BJ (cell line): Measurements from ENCODE around the gene DUSP5. TPM values are rescaled to one million over a fixed set of nuclear protein-coding genes. Genes with fewer than 3 reads are reported as not detected.

Experiments used
- CTCF ChIA-PET: fragments of 350-600 bp; formaldehyde crosslinking; extraction: SDS; loops from one replicate; lab custom pipeline; 2021; ENCODE audit warnings: antibody characterized with exemption, inconsistent platforms; lab: Yijun Ruan, JAX
- POLR2A ChIA-PET: fragments of 300-600 bp; sonication (Branson Sonifier 250); formaldehyde crosslinking; extraction: SDS; loops from one replicate; lab custom pipeline; 2021; ENCODE audit warnings: antibody characterized with exemption; lab: Charles Lee
- DNase-seq: peaks from one replicate; pipeline ENCODE4 v3.0.0-alpha.2; 2011; ENCODE audit warnings: low read depth
- H3K27me3 ChIP-seq: 2 replicates; pipeline ENCODE4 v1.6.0; 2011; ENCODE audit warnings: low read length; ENCODE audit not compliant: control insufficient read depth, insufficient read depth
- H3K36me3 ChIP-seq: 2 replicates; pipeline ENCODE4 v1.5.1; 2011; ENCODE audit warnings: low read length; ENCODE audit not compliant: control insufficient read depth, insufficient read depth
- H3K4me3 ChIP-seq: 2 replicates; pipeline ENCODE4 v1.5.1; 2011; ENCODE audit warnings: low read depth, mild to moderate bottlenecking, control low read depth, low read length
- CTCF ChIP-seq: IDR thresholded peaks from 2 replicates; pipeline ENCODE4 v1.5.1; 2011; ENCODE audit warnings: low read depth, mild to moderate bottlenecking, control low read depth, inconsistent platforms, low read length, moderate library complexity; ENCODE audit not compliant: insufficient read depth
- polyA plus RNA-seq: library from polyadenylated mRNA; depleted of rRNA; stranded (reverse); fragments of >200 nt; gene quantifications from 2 replicates; pipeline ENCODE4 v1.2.3, GENCODE V29; 2011

Gene DUSP5
- polyA plus RNA-seq, 1 experiment: 30.4 TPM

- DNase-seq: no peak
- CTCF ChIA-PET: interaction anchor here (1.1 to 8.2 kb wide), 6 partner anchors 46 to 193 kb away, joined by 5 to 72 read pairs (median 6); no protein-coding TSS in a partner anchor
- POLR2A ChIA-PET: interaction anchor here (0.6 to 1.3 kb wide), 2 partner anchors 12 to 202 kb away, joined by 4 read pairs; no protein-coding TSS in a partner anchor
Measured at GRCh38 chr10:110500515-110500905, 2.8 kb downstream of the DUSP5 start.

GRCh38 chr10:110501142-110501937, 3.6 kb downstream of the DUSP5 start:
- DNase-seq: no peak
- CTCF ChIA-PET: interaction anchor here (0.8 to 8.2 kb wide), 8 partner anchors 45 to 194 kb away, joined by 3 to 72 read pairs (median 5); no protein-coding TSS in a partner anchor
- TF ChIP-seq CTCF: no peak
- no peaks in the 10 kb centered on the region; the same call in 1 of the 2 replicates for H3K36me3 ChIP-seq
- POLR2A ChIA-PET: interaction anchor here (0.6 to 1.3 kb wide), 3 partner anchors 11 to 202 kb away, joined by 4 read pairs; no protein-coding TSS in a partner anchor
- peak overlapping the region; percentile 71 for H3K4me3 ChIP-seq
- H3K27me3 ChIP-seq: no peaks in the 10 kb centered on the region

More at GRCh38 chr10:110500515-110500905, 2.8 kb downstream of the DUSP5 start:
- H3K36me3 ChIP-seq: no peaks in the 10 kb centered on the region; the same call in 1 of the 2 replicates
- no peaks in the 10 kb centered on the region for H3K27me3 ChIP-seq
- peak overlapping the region; percentile 71 for H3K4me3 ChIP-seq
- no peak for TF ChIP-seq CTCF

- TF ChIP-seq CTCF: no peak
- ChIA-PET CTCF (interaction anchor here (1.3 to 2.7 kb wide), 6 partner anchors 10 to 148 kb away, joined by 3 to 13 read pairs (median 4); no protein-coding TSS in a partner anchor), POLR2A (interaction anchor here (1.1 to 1.9 kb wide), 2 partner anchors 10 to 149 kb away, joined by 4 to 5 read pairs; no protein-coding TSS in a partner anchor)
- H3K4me3 ChIP-seq: no peak overlapping the region
- H3K27me3 ChIP-seq: no peaks in the 10 kb centered on the region
- H3K36me3 ChIP-seq: peaks cover under 1% of the 10 kb centered on the region
- DNase-seq: no peak
Measured at GRCh38 chr10:110502072-110502845, 4.6 kb downstream of the DUSP5 start.

GRCh38 chr10:110502851-110503301, 5.2 kb downstream of the DUSP5 start:
- no peak for TF ChIP-seq CTCF
- CTCF ChIA-PET: interaction anchor here (1.3 to 2.7 kb wide), 7 partner anchors 10 to 198 kb away, joined by 3 to 13 read pairs (median 6); partner anchors contain the start of gene SMNDC1

More at GRCh38 chr10:110502851-110503301, 5.2 kb downstream of the DUSP5 start:
- POLR2A ChIA-PET: interaction anchor here (0.5 to 1.9 kb wide), 2 partner anchors 10 to 149 kb away, joined by 5 to 16 read pairs; no protein-coding TSS in a partner anchor
- no peak for DNase-seq
- Histone ChIP-seq H3K4me3 (no peak overlapping the region), H3K36me3 (peaks cover 3% of the 10 kb centered on the region), H3K27me3 (no peaks in the 10 kb centered on the region)
